ENCODE measurements around the gene PDSS2. TPM values are rescaled to one million over a fixed set of nuclear protein-coding genes. Genes with fewer than 3 reads are reported as not detected.

Gene PDSS2
- total and polyA plus RNA-seq, 9 of the 15 experiments (the other 6 are each of a cell fraction or from before 2014, with no cell fraction given): 5.8 to 21.1 (median 12.0) TPM

GRCh38 chr6:107275330-107275865 lies 184.0 kb downstream of the PDSS2 start (continued):
- TF ChIP-seq MGA (IDR thresholded peaks at IDR 0.05) (peak; percentile 82), CREB3L1 (IDR thresholded peaks at IDR 0.05; ENCODE audit: borderline replicate concordance, low read depth) (peak; percentile 16; the same call in 1 of the 2 replicates), MYBL2 (IDR thresholded peaks at IDR 0.05; ENCODE audit: low read depth) (peak; percentile 24; the same call in 1 of the 2 replicates), MYBL2 (CRISPR knock-in tag; IDR thresholded peaks at IDR 0.05; ENCODE audit: borderline replicate concordance) (no peak), HDAC3 (IDR thresholded peaks at IDR 0.05; ENCODE audit: borderline replicate concordance, partially characterized antibody) (peak; percentile 67), GATAD2A (IDR thresholded peaks at IDR 0.05) (0 out of 2 replicates have a peak, but pooled peaks have one; percentile 40), ZNF23 (CRISPR knock-in tag; IDR thresholded peaks at IDR 0.05) (no peak), C11orf30 (IDR thresholded peaks at IDR 0.05; ENCODE audit: low read depth) (no peak), SMAD1 (IDR thresholded peaks at IDR 0.05; ENCODE audit: low read depth, low read length, partially characterized antibody) (no peak), ZNF124 (CRISPR knock-in tag; IDR thresholded peaks at IDR 0.05) (no peak), ILF3 (IDR thresholded peaks at IDR 0.05; ENCODE audit: borderline replicate concordance) (no peak), ZNF217 (CRISPR knock-in tag; IDR thresholded peaks at IDR 0.05) (no peak), MTA3 (IDR thresholded peaks at IDR 0.05; ENCODE audit: borderline replicate concordance) (peak; percentile 63), ZFP1 (CRISPR knock-in tag; IDR thresholded peaks at IDR 0.05) (no peak), HIVEP1 (CRISPR knock-in tag; IDR thresholded peaks at IDR 0.05) (no peak)
